SK-N-DZ (cell line): ENCODE measurements around the gene ACKR3.

ENCODE experiments used
- DNase-seq: peaks from one replicate; pipeline ENCODE4 v3.0.0-alpha.2; 2015; ENCODE audit warnings: low spot score

ACKR3 gene

GRCh38 chr2:236628981-236629605 is 59.5 kb downstream of the ACKR3 start:
- DNase-seq = no peak

- no peak for DNase-seq
Measured at GRCh38 chr2:236629961-236630872, 60.6 kb downstream of the ACKR3 start.

DNA sequence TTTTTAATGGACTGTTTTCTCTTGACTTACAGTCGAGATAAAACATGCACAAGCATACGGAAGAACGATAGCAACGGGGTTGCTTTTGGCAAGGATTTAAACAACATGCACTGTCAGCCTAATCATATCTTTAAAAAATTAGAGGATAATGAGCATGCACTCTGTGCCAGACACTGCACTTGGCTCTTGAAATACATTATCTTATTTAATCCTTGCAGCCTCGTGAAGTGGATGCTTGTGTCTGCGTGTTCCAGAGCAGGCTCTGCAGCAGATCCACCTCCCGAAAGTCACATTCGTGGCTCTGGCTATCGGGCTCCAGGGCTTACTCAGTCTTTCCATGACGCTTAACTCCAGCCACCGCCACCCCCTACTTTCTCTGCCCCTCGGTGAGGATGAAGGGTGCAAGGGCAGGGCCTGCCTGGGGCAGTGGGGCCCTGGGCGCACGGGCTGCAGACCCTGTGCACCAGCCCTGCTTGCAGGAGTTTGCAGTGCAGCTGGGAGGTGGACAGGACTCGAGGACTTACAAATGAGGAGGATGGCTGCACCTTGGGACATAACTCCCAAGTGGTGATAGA is 61.7 kb downstream of the ACKR3 start:
- DNase-seq = peak; percentile 13

DNA sequence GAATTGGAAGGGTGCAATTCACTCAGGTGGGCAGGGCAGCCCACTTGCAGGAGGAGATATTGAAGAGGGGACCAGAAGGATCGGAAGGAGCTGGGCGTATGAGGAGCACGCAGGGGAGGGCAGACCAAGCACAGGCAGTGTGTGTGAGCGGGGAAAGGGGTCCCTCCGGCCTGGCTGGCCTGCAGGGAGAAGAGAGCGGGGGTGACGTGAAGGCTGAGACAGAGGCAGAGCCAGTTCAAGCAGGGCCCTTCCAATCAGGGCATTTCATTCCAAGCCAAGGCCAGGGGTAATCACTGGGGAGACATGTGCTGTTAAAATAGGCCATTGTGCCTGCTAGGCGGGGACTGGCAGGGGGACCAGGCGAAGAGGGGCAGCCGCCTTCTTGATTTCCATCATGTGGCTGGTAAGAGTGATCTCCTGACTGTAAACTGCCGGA is 62.2 kb downstream of the ACKR3 start:
- DNase-seq = no peak
